Muscle layer of colon (tissue), 2 donors: ENCODE data around the gene NCAN.
"Not testable (repeated sequence)": the region's sequence is repeated elsewhere in the genome, so short reads cannot be mapped to it uniquely, and the experiment has no call there.

Experiments used
- H3K27ac ChIP-seq: one replicate; pipeline ENCODE4 v1.7.0; 2013; ENCODE audit warnings: low read depth, mild to moderate bottlenecking, low read length, moderate library complexity
- H3K27me3 ChIP-seq, 2 donors: one replicate each; pipeline ENCODE4 v1.7.0; 2013; ENCODE audit warnings: low read length in 2 of 2, mild to moderate bottlenecking in 2 of 2; ENCODE audit not compliant: insufficient read depth in 2 of 2, control insufficient read depth in 1 of 2
- H3K36me3 ChIP-seq: one replicate; pipeline ENCODE4 v1.7.0; 2013; ENCODE audit warnings: mild to moderate bottlenecking, low read length; ENCODE audit not compliant: insufficient read depth
- H3K4me1 ChIP-seq: one replicate; pipeline ENCODE4 v1.7.0; 2013; ENCODE audit warnings: mild to moderate bottlenecking, low read length; ENCODE audit not compliant: insufficient read depth
- H3K4me3 ChIP-seq, 2 donors: one replicate each; pipeline ENCODE4 v1.7.0; 2013; ENCODE audit warnings: low read length in 2 of 2, low read depth in 1 of 2, mild to moderate bottlenecking in 1 of 2, moderate library complexity in 1 of 2
- H3K9ac ChIP-seq: one replicate; pipeline ENCODE4 v1.7.0; 2013; ENCODE audit warnings: low read length
- H3K9me3 ChIP-seq: one replicate; pipeline ENCODE4 v1.7.0; 2013; ENCODE audit warnings: mild to moderate bottlenecking, low read length
- donor health status: abdominal sarcoma.
- donor health status: Adenocarcinoma of cecum.

NCAN gene

DNA sequence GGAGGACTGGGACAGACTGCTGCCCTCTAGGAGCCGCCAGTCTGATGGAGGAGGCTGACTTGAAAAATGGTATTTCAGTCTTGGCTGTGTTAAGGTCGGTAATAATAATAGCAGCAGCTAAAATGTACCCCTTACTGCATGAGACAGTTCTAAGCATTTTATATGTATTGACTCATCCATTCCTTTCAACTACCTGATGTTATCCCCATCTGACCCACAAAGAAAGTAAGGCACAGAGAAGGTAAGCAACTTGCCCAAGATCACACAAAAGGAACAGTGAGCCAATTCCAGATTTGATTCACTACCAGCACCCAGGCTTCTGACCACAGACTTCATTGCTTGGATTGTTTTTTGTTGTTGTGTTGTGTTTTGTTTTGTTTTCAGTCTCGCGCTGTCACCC is 4.0 kb downstream of the NCAN start:
- no peak overlapping the region for H3K4me3 ChIP-seq
- no peaks in the 10 kb centered on the region for H3K4me1 ChIP-seq
- no peaks in the 10 kb centered on the region for H3K9me3 ChIP-seq
- H3K27ac ChIP-seq: no peak overlapping the region
- no peaks in the 10 kb centered on the region for H3K36me3 ChIP-seq
- no peak overlapping the region for H3K9ac ChIP-seq
- H3K27me3 ChIP-seq: peaks cover 5 to 40% of the 10 kb centered on the region in 2 donors

DNA sequence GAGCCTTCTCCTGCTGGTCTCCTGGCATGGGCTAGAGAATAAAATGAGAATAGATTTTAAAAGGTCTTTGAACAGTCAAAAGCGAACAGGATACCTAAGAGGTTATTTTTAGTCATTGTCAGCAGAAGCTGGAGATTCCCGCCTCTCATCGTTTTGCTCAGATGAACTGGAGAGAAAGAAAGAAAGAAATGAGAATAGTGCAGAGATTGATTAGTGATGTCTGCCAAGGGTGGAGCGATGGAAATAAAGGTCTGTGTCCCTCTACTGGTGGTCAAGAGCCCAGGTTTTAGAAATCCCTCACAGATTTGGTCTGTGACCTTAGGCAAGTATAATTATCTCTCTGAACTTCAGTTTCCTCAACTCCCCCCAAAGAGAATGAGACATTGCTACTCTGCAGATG is 5.3 kb downstream of the NCAN start:
- no peak overlapping the region for H3K4me3 ChIP-seq
- H3K27ac ChIP-seq: no peak overlapping the region
- H3K27me3 ChIP-seq: peaks cover 0 to 31% of the 10 kb centered on the region in 2 donors
- H3K9ac ChIP-seq: no peak overlapping the region
- H3K9me3 ChIP-seq: no peaks in the 10 kb centered on the region
- no peaks in the 10 kb centered on the region for H3K4me1 ChIP-seq
- no peaks in the 10 kb centered on the region for H3K36me3 ChIP-seq

DNA sequence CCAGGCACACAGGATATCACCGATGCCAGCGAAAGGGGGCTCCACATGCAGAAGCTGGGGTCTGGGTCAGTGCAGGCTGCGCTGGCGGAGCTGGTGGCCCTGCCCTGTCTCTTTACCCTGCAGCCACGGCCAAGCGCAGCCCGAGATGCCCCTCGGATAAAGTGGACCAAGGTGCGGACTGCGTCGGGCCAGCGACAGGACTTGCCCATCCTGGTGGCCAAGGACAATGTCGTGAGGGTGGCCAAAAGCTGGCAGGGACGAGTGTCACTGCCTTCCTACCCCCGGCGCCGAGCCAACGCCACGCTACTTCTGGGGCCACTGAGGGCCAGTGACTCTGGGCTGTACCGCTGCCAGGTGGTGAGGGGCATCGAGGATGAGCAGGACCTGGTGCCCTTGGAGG is 7.2 kb downstream of the NCAN start:
- Histone ChIP-seq H3K27ac (no peak overlapping the region), H3K9ac (no peak overlapping the region), H3K27me3 (peaks cover 0 to 17% of the 10 kb centered on the region in 2 donors), H3K4me1 (no peaks in the 10 kb centered on the region), H3K4me3 (no peak overlapping the region), H3K9me3 (no peaks in the 10 kb centered on the region), H3K36me3 (no peaks in the 10 kb centered on the region)

DNA sequence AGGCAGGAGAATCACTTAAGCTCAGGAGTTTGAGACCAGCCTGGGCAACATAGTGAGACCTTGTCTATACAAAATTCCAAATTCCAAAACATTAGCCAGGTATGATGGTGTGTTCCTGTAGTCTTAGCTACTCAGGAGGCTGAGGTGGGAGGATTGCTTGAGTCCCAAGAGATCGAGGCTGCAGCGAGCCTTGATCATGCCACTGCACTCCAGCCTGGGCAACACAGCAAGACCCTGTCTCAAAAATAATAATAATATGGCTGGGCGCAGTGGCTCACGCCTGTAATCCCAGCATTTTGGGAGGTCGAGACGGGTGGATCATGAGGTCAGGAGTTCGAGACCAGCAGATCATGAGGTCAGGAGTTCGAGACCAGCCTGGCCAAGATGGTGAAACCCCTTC is 9.2 kb downstream of the NCAN start:
- H3K4me1 ChIP-seq, H3K36me3 ChIP-seq, H3K9ac ChIP-seq, H3K4me3 ChIP-seq, H3K9me3 ChIP-seq, H3K27ac ChIP-seq: not testable (repeated sequence)
- peaks cover 13 to 23% of the 10 kb centered on the region in 2 donors for H3K27me3 ChIP-seq

DNA sequence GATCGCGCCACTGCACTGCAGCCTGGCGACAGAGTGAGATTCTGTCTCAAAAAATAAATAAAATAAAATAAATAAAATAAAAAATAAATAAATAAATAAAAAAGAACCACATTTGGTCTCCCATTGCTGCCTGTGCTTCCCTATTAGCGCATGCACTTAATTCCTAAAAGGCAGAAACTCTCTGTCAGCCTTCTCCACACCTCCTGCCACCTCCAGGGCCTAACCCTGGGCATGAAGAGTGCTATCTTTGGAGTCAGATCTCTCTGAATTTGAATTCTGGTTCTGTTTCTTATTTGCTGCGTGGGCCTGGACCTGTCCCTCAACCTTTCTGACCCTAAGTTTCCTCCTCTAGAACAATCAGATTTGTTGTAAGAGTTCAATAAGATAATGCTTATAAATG is 11.3 kb downstream of the NCAN start:
- Histone ChIP-seq H3K36me3 (no peaks in the 10 kb centered on the region), H3K4me1 (no peaks in the 10 kb centered on the region), H3K27me3 (peaks cover 13 to 43% of the 10 kb centered on the region in 2 donors), H3K9ac (no peak overlapping the region), H3K27ac (no peak overlapping the region), H3K4me3 (no peak overlapping the region), H3K9me3 (no peaks in the 10 kb centered on the region)

DNA sequence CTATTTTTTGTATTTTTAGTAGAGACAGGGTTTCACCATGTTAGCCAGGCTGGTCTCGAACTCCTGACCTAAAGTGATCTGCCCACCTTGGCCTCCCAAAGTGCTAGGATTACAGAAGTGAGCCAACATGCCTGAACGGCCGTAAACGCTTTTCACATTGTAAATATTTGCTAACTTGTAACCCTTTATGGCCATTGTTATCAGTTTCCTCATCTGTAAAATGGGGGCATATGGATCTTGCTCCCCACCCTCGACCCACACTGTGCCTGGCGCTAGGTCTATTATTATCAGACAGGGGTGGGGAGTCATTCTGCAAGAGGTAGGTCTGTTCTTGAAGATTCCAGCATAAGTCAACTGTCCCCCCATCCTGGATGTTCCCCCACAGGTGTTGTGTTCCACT is 11.9 kb downstream of the NCAN start:
- Histone ChIP-seq H3K9me3 (no peaks in the 10 kb centered on the region), H3K9ac (no peak overlapping the region), H3K27me3 (peaks cover 13 to 43% of the 10 kb centered on the region in 2 donors), H3K27ac (no peak overlapping the region), H3K4me3 (no peak overlapping the region), H3K4me1 (no peaks in the 10 kb centered on the region), H3K36me3 (no peaks in the 10 kb centered on the region)

DNA sequence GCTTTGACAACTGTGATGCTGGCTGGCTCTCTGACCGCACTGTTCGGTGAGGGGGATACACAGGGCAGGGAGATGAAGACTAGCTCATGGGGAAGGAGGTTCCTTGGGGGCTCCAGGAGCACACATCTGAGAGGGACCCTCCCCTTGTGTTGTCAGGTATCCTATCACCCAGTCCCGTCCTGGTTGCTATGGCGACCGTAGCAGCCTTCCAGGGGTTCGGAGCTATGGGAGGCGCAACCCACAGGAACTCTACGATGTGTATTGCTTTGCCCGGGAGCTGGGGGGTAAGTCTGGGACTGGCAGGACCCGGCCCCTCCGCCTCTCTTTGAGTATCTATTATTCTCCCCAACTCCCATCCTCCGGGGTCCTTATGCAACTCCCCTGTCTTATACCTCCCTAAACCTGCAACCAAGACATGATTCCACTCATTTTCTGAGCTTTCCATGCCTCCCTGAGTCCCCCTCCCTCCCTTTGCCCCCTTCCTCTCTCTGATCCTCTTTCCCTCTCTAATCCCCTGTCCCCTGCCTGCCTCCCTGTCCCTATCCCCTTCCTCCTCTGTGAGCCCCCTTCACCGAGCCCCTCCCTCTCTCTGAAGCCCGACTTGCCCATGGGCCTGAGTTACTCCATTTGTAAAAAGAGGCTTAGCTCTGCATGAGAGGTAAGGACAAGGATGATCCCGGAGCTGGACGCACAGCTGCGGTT is 12.5 kb downstream of the NCAN start:
- Histone ChIP-seq H3K4me3 (no peak overlapping the region), H3K9ac (no peak overlapping the region), H3K27ac (no peak overlapping the region), H3K4me1 (no peaks in the 10 kb centered on the region), H3K27me3 (peaks cover 13 to 43% of the 10 kb centered on the region in 2 donors), H3K36me3 (no peaks in the 10 kb centered on the region), H3K9me3 (no peaks in the 10 kb centered on the region)

DNA sequence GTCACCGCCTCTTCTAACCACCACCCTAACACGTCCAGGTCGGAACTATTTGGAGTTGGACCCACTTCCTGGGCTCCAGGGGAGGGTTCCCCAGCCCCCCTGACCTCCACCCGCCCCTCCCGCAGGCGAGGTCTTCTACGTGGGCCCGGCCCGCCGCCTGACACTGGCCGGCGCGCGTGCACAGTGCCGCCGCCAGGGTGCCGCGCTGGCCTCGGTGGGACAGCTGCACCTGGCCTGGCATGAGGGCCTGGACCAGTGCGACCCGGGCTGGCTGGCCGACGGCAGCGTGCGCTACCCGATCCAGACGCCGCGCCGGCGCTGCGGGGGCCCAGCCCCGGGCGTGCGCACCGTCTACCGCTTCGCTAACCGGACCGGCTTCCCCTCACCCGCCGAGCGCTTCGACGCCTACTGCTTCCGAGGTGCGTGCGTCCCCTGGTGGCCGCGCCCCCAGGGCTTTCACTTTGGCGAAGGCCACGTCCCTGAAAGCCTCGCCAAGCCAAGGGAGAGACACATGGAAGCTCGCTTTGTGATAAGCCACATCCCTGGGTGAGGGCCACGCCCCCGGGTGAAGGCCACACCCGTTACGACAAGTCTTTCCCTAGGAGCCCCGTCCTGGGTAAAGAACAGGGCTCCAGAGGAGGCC is 13.2 kb downstream of the NCAN start:
- peak overlapping the region in 1 of 2 donors; percentile 32 for H3K4me3 ChIP-seq
- H3K9me3 ChIP-seq: no peaks in the 10 kb centered on the region
- no peaks in the 10 kb centered on the region for H3K4me1 ChIP-seq
- no peak overlapping the region for H3K27ac ChIP-seq
- H3K27me3 ChIP-seq: peaks cover 13 to 43% of the 10 kb centered on the region in 2 donors
- no peak overlapping the region for H3K9ac ChIP-seq
- H3K36me3 ChIP-seq: no peaks in the 10 kb centered on the region

DNA sequence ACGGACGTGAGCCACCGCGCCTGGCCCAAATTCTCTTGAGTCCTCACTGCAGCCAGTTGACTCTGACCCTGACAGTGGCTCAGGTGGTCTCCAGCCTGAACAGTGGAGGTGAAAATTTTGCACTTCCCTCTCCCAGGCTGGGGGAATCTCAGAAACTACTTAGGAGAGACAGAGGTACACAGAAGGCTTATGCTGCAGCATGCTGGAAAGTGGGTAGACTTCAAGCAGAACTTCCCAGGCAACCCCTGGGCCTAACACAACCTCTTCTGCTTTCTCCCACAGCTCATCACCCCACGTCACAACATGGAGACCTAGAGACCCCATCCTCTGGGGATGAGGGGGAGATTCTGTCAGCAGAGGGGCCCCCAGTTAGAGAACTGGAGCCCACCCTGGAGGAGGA is 14.4 kb downstream of the NCAN start:
- peaks cover 13 to 43% of the 10 kb centered on the region in 2 donors for H3K27me3 ChIP-seq
- H3K9me3 ChIP-seq: no peaks in the 10 kb centered on the region
- H3K9ac ChIP-seq: no peak overlapping the region
- H3K27ac ChIP-seq: no peak overlapping the region
- H3K4me3 ChIP-seq: no peak overlapping the region
- no peaks in the 10 kb centered on the region for H3K36me3 ChIP-seq
- H3K4me1 ChIP-seq: no peaks in the 10 kb centered on the region

DNA sequence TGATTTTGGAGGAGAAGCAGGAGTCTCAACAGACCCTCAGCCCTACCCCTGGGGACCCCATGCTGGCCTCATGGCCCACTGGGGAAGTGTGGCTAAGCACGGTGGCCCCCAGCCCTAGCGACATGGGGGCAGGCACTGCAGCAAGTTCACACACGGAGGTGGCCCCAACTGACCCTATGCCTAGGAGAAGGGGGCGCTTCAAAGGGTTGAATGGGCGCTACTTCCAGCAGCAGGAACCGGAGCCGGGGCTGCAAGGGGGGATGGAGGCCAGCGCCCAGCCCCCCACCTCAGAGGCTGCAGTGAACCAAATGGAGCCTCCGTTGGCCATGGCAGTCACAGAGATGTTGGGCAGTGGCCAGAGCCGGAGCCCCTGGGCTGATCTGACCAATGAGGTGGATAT is 14.9 kb downstream of the NCAN start:
- no peaks in the 10 kb centered on the region for H3K36me3 ChIP-seq
- H3K4me1 ChIP-seq: no peaks in the 10 kb centered on the region
- no peak overlapping the region for H3K27ac ChIP-seq
- no peaks in the 10 kb centered on the region for H3K9me3 ChIP-seq
- H3K4me3 ChIP-seq: no peak overlapping the region
- H3K27me3 ChIP-seq: peaks cover 13 to 43% of the 10 kb centered on the region in 2 donors
- no peak overlapping the region for H3K9ac ChIP-seq

DNA sequence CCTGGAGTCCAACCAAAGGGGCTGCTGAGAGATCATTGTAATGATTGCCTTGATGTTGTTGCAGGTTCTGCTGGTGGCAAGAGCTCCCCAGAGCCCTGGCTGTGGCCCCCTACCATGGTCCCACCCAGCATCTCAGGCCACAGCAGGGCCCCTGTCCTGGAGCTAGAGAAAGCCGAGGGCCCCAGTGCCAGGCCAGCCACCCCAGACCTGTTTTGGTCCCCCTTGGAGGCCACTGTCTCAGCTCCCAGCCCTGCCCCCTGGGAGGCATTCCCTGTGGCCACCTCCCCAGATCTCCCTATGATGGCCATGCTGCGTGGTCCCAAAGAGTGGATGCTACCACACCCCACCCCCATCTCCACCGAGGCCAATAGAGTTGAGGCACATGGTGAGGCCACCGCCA is 15.5 kb downstream of the NCAN start:
- peaks cover 13 to 43% of the 10 kb centered on the region in 2 donors for H3K27me3 ChIP-seq

DNA sequence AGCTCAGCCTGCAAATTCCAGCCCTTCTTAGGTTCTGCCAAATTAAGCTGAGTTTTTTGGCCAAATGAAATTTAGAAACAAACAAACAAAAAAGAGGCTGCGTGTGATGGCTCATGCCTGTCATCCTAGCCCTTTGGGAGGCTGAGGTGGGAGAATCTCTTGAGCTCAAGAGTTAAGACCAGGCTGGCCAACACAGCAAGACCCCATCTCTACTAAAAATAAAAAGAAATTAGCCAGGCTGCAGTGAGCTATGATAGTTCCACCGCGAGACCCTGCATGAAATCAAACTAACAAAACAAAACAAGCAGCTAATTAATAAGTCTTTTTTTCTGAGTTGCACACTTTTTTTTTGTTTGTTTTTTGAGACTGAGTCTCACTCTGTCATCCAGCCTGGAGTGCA is 17.9 kb downstream of the NCAN start:
- Histone ChIP-seq H3K36me3 (no peaks in the 10 kb centered on the region), H3K9me3 (peaks cover 5% of the 10 kb centered on the region), H3K4me1 (no peaks in the 10 kb centered on the region), H3K27ac (no peak overlapping the region), H3K27me3 (peaks cover 10 to 33% of the 10 kb centered on the region in 2 donors), H3K4me3 (no peak overlapping the region), H3K9ac (no peak overlapping the region)

More for the DNA sequence above, 15.5 kb downstream of the NCAN start:
- Histone ChIP-seq H3K36me3 (no peaks in the 10 kb centered on the region), H3K4me3 (no peak overlapping the region), H3K9ac (no peak overlapping the region), H3K4me1 (no peaks in the 10 kb centered on the region), H3K27ac (no peak overlapping the region), H3K9me3 (no peaks in the 10 kb centered on the region)
